Neuronal stem cell (in vitro differentiated cells): Measurements from ENCODE around the gene TP63.

Experiments
- DNase-seq: peaks from one replicate; pipeline ENCODE4 v3.0.0-alpha.2; 2013; ENCODE audit warnings: low spot score
- H2AFZ ChIP-seq: one replicate; pipeline ENCODE4 v1.6.1; 2013; ENCODE audit warnings: mild to moderate bottlenecking, low read length, inconsistent platforms
- H2AK5ac ChIP-seq: 2 replicates; pipeline ENCODE4 v1.6.1; 2013; ENCODE audit warnings: low read depth, mild to moderate bottlenecking, inconsistent platforms, low read length, moderate library complexity, mixed read lengths
- H2BK120ac ChIP-seq: 2 replicates; pipeline ENCODE4 v1.6.1; 2013; ENCODE audit warnings: low read depth, mild to moderate bottlenecking, inconsistent platforms, low read length, moderate library complexity, mixed read lengths
- H2BK12ac ChIP-seq: one replicate; pipeline ENCODE4 v1.6.1; 2013; ENCODE audit warnings: low read length, inconsistent platforms
- H2BK15ac ChIP-seq: 2 replicates; pipeline ENCODE4 v1.6.1; 2013; ENCODE audit warnings: mild to moderate bottlenecking, low read length, inconsistent platforms, mixed read lengths
- H2BK5ac ChIP-seq: one replicate; pipeline ENCODE4 v1.6.1; 2013; ENCODE audit warnings: inconsistent platforms, mild to moderate bottlenecking, low read length, moderate library complexity
- H3K14ac ChIP-seq: one replicate; pipeline ENCODE4 v1.6.1; 2013; ENCODE audit warnings: low read length, inconsistent platforms
- H3K18ac ChIP-seq: 2 replicates; pipeline ENCODE4 v1.6.1; 2013; ENCODE audit warnings: low read length, inconsistent platforms
- H3K23ac ChIP-seq: 2 replicates; pipeline ENCODE4 v1.6.1; 2013; ENCODE audit warnings: low read depth, mild to moderate bottlenecking, mixed read lengths, low read length, inconsistent platforms; ENCODE audit not compliant: poor library complexity
- H3K27ac ChIP-seq: replicated peaks from 3 replicates; pipeline ENCODE4 v1.5.1; 2013; ENCODE audit warnings: low read length, inconsistent platforms
- H3K27me3 ChIP-seq, 3 experiments: 2 replicates each; pipeline ENCODE4 v1.6.1; 2013; ENCODE audit warnings: low read length in 3 of 3, mild to moderate bottlenecking in 2 of 3, inconsistent platforms in 1 of 3, low read depth in 1 of 3, mixed read lengths in 1 of 3, moderate library complexity in 1 of 3; ENCODE audit not compliant: control insufficient read depth in 3 of 3, insufficient read depth in 3 of 3
- H3K36me3 ChIP-seq, 2 donors: replicated peaks in 1 of 2; 2 replicates each; pipeline ENCODE4 v1.6.1; 2013; ENCODE audit warnings: low read length in 2 of 2; ENCODE audit not compliant: control insufficient read depth in 2 of 2, insufficient read depth in 2 of 2
- H3K4ac ChIP-seq: 2 replicates; pipeline ENCODE4 v1.6.1; 2013; ENCODE audit warnings: inconsistent platforms, mild to moderate bottlenecking, low read length, moderate library complexity
- H3K4me1 ChIP-seq, 2 donors: 1 replicate in 1 of 2; 2 replicates in 1 of 2; pipeline ENCODE4 v1.6.1; 2013; ENCODE audit warnings: low read length in 2 of 2, low read depth in 1 of 2; ENCODE audit not compliant: control insufficient read depth in 2 of 2, insufficient read depth in 1 of 2
- H3K4me2 ChIP-seq: one replicate; pipeline ENCODE4 v1.6.1; 2013; ENCODE audit warnings: mild to moderate bottlenecking, low read length, inconsistent platforms; ENCODE audit not compliant: insufficient read depth, poor library complexity, severe bottlenecking
- H3K4me3 ChIP-seq, 2 donors: 2 replicates each; pipeline ENCODE4 v1.5.1; 2013; ENCODE audit warnings: low read length in 2 of 2, mild to moderate bottlenecking in 2 of 2, inconsistent platforms in 1 of 2, moderate library complexity in 1 of 2
- H3K79me1 ChIP-seq: one replicate; pipeline ENCODE4 v1.6.1; 2013; ENCODE audit warnings: low read depth, mild to moderate bottlenecking, inconsistent platforms, low read length, moderate library complexity
- H3K9ac ChIP-seq: one replicate; pipeline ENCODE4 v1.6.1; 2013; ENCODE audit warnings: mild to moderate bottlenecking, low read depth, low read length, inconsistent platforms; ENCODE audit not compliant: poor library complexity
- H3K9me3 ChIP-seq, 2 donors: replicated peaks in 1 of 2; 2 replicates each; pipeline versions ENCODE3 to v1.6.1; 2013; ENCODE audit warnings: low read length in 2 of 2, mild to moderate bottlenecking in 2 of 2, inconsistent platforms in 1 of 2, low read depth in 1 of 2, mixed read lengths in 1 of 2, moderate library complexity in 1 of 2; ENCODE audit not compliant: control insufficient read depth in 2 of 2, insufficient read depth in 1 of 2
- H4K8ac ChIP-seq: one replicate; pipeline ENCODE4 v1.6.1; 2013; ENCODE audit warnings: low read depth, mild to moderate bottlenecking, inconsistent platforms, low read length, moderate library complexity
- H4K91ac ChIP-seq: one replicate; pipeline ENCODE4 v1.6.1; 2013; ENCODE audit warnings: low read length, low read depth, mild to moderate bottlenecking, inconsistent platforms; ENCODE audit not compliant: poor library complexity
- WGBS, 2 donors: extraction: QIAGEN DNeasy Blood & Tissue Kit; methylation state at CpG; one replicate each; pipeline ENCODE4 v1.1.7; 2013; ENCODE audit warnings: missing lambda C conversion rate in 2 of 2, mixed read lengths in 1 of 2; ENCODE audit not compliant: insufficient read length in 2 of 2, insufficient replicate concordance in 1 of 2; ENCODE audit errors: extremely low coverage in 2 of 2; 5-methylcytosine and 5-hydroxymethylcytosine counted together

The TP63 gene

DNA sequence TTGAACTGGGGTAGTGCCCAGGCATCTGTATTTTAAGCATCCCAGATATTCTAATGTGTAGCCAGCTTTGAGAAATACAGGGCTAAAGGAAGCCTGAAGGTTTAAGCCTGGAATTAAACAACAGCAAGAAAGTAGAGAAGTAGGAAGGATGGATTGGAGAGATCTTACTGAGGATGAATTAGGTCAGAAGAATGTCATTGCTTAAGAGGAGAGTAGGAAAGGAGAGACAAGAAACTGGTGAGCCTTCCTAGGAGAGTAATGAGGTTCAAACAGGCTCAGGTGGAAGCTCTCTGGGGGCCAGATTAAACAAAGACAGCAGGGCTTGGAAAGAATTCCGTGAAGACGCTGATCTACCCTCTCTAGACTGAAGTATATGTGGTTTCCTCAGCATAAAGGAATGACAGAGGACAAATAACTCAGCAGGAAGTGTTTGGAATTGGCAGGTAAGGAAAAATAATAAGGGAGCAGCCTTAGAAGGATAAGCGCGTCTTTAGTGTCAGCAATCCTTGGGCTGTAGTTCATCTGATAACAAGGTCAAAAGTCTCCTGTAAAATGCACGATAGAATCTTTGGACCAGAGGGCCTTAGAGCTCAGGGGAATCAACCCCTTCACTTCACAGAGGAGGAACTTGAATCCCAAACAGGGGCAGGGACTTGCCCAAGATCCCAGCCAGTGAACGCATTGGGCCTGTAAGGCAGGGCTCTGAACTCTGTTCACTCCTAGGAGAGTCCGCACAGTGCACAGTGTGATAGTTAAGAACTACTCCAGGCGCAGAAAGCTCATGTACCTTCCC lies 90.9 kb downstream of the TP63 start:
- H3K27ac ChIP-seq = no peak overlapping the region
- no peak overlapping the region for H3K4ac ChIP-seq
- no peaks in the 10 kb centered on the region for H3K27me3 ChIP-seq
- H2AK5ac ChIP-seq = no peak overlapping the region
- no peak overlapping the region for H4K8ac ChIP-seq
- peaks cover 0 to 1% of the 10 kb centered on the region in 2 donors for H3K4me1 ChIP-seq
- H4K91ac ChIP-seq = no peak overlapping the region
- no peak overlapping the region for H2BK12ac ChIP-seq
- H2BK5ac ChIP-seq = no peak overlapping the region
- DNase-seq = no peak
- H3K9ac ChIP-seq = no peak overlapping the region
- H3K14ac ChIP-seq = no peak overlapping the region
- no peak overlapping the region for H3K4me2 ChIP-seq
- H2AFZ ChIP-seq = no peak overlapping the region
- H3K36me3 ChIP-seq = no peaks in the 10 kb centered on the region
- H3K4me3 ChIP-seq = no peak overlapping the region
- no peak overlapping the region for H3K23ac ChIP-seq
- H3K9me3 ChIP-seq = no peaks in the 10 kb centered on the region
- no peak overlapping the region for H2BK120ac ChIP-seq
- H3K18ac ChIP-seq = no peak overlapping the region
- no peaks in the 10 kb centered on the region for H3K79me1 ChIP-seq
- no CpG with 5 or more reads among the region's 8 CpGs for WGBS, 2 donors
- H2BK15ac ChIP-seq = no peak overlapping the region

DNA sequence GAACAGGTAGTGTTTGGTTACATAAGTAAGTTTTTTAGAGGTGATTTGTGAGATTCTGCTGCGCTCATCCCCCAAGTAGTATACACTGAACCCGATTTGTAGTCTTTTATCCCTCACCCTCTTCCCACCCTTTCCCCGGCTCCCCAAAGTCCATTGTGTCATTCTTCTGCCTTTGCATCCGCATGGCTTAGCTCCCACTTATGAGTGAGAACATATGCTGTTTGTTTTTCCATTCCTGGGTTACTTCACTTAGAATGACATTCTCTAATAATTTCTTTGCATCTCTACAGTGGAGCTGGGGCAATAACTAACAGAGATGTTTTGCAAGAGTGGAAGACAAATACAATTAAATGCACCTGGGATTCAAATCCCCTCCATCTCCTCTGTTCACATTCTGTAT lies 93.2 kb downstream of the TP63 start:
- no peak overlapping the region for H3K4me2 ChIP-seq
- no peak overlapping the region for H2BK120ac ChIP-seq
- DNase-seq = no peak
- H3K27me3 ChIP-seq = no peaks in the 10 kb centered on the region
- H3K4me3 ChIP-seq = no peak overlapping the region
- no CpG with 5 or more reads among the region's 4 CpGs for WGBS, 2 donors
- H3K27ac ChIP-seq = no peak overlapping the region
- no peak overlapping the region for H3K14ac ChIP-seq
- no peak overlapping the region for H3K9ac ChIP-seq
- no peak overlapping the region for H2AK5ac ChIP-seq
- no peak overlapping the region for H4K8ac ChIP-seq
- no peak overlapping the region for H2BK5ac ChIP-seq
- no peak overlapping the region for H2BK12ac ChIP-seq
- no peak overlapping the region for H4K91ac ChIP-seq
- H3K4ac ChIP-seq = no peak overlapping the region
- no peak overlapping the region for H3K18ac ChIP-seq
- no peak overlapping the region for H2AFZ ChIP-seq
- H3K79me1 ChIP-seq = no peaks in the 10 kb centered on the region
- H3K4me1 ChIP-seq = peaks cover 0 to 1% of the 10 kb centered on the region in 2 donors
- no peak overlapping the region for H2BK15ac ChIP-seq
- no peaks in the 10 kb centered on the region for H3K36me3 ChIP-seq
- no peaks in the 10 kb centered on the region for H3K9me3 ChIP-seq
- no peak overlapping the region for H3K23ac ChIP-seq

DNA sequence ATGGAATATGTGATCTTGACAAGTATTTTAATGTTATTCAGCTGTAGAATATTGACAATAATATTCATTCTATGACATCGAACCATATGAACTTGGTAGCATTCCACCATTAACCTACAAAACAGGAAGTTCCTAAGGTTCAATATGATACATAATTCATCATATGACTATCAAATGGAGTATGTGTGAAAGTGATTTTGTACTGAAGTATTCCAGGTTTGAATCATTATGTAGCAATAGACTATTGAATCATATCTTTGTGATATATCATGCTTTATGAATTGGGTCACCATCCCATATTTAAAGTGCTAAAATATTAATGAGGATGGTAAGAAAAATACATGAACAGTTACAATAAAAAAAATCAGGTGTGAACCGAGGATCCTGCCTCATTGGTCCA lies 95.1 kb downstream of the TP63 start:
- no peak overlapping the region for H2BK15ac ChIP-seq
- no peak for DNase-seq
- H2BK12ac ChIP-seq = no peak overlapping the region
- no peak overlapping the region for H3K18ac ChIP-seq
- H3K14ac ChIP-seq = no peak overlapping the region
- H2AFZ ChIP-seq = no peak overlapping the region
- no peak overlapping the region for H4K8ac ChIP-seq
- no peaks in the 10 kb centered on the region for H3K36me3 ChIP-seq
- no peaks in the 10 kb centered on the region for H3K27me3 ChIP-seq
- H3K4me1 ChIP-seq = no peaks in the 10 kb centered on the region
- no peak overlapping the region for H4K91ac ChIP-seq
- no peak overlapping the region for H3K4ac ChIP-seq
- H2AK5ac ChIP-seq = no peak overlapping the region
- H3K23ac ChIP-seq = no peak overlapping the region
- no peaks in the 10 kb centered on the region for H3K79me1 ChIP-seq
- no CpG with 5 or more reads among the region's 2 CpGs for WGBS, 2 donors
- no peak overlapping the region for H2BK5ac ChIP-seq
- H2BK120ac ChIP-seq = no peak overlapping the region
- no peak overlapping the region for H3K27ac ChIP-seq
- no peaks in the 10 kb centered on the region for H3K9me3 ChIP-seq
- no peak overlapping the region for H3K4me3 ChIP-seq
- H3K4me2 ChIP-seq = no peak overlapping the region
- no peak overlapping the region for H3K9ac ChIP-seq

DNA sequence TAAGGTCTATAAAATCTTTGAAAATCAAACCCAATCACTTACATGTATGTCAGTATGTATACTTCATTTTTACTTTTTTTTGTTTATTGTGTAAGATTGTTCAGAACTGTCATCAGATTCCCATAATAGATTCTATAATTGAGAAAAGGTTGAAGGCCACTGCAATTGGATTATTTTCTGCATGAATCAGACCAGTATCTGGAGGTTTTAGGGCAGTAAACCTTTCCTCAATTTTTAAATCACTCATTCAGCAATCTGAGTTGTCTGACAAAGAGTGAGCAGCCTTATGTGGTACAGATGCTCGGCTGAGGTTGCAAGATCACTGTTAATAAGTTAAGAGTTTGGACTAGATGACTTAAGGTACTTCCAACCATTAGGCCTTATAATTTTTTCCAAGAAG lies 96.0 kb downstream of the TP63 start:
- H4K8ac ChIP-seq = no peak overlapping the region
- no peak for DNase-seq
- H2BK120ac ChIP-seq = no peak overlapping the region
- no peak overlapping the region for H2BK12ac ChIP-seq
- no peak overlapping the region for H2AK5ac ChIP-seq
- H2BK15ac ChIP-seq = no peak overlapping the region
- H3K14ac ChIP-seq = no peak overlapping the region
- no peaks in the 10 kb centered on the region for H3K79me1 ChIP-seq
- H3K36me3 ChIP-seq = no peaks in the 10 kb centered on the region
- H3K23ac ChIP-seq = no peak overlapping the region
- no peaks in the 10 kb centered on the region for H3K9me3 ChIP-seq
- no peak overlapping the region for H2BK5ac ChIP-seq
- H3K4me3 ChIP-seq = no peak overlapping the region
- H3K4ac ChIP-seq = no peak overlapping the region
- WGBS, 2 donors = no CpG with 5 or more reads among the region's 1 CpG
- no peak overlapping the region for H3K4me2 ChIP-seq
- H3K27me3 ChIP-seq = no peaks in the 10 kb centered on the region
- no peaks in the 10 kb centered on the region for H3K4me1 ChIP-seq
- no peak overlapping the region for H3K27ac ChIP-seq
- no peak overlapping the region for H3K9ac ChIP-seq
- no peak overlapping the region for H4K91ac ChIP-seq
- no peak overlapping the region for H3K18ac ChIP-seq
- H2AFZ ChIP-seq = no peak overlapping the region
